ENCODE results near the gene KCNJ4. TPM values are rescaled to one million over a fixed set of nuclear protein-coding genes. Genes with fewer than 3 reads are reported as not detected.

KCNJ4 gene
- total and polyA plus RNA-seq, 10 of the 15 experiments (the other 5 are each of a cell fraction or from before 2014, with no cell fraction given) = not detected

DNA sequence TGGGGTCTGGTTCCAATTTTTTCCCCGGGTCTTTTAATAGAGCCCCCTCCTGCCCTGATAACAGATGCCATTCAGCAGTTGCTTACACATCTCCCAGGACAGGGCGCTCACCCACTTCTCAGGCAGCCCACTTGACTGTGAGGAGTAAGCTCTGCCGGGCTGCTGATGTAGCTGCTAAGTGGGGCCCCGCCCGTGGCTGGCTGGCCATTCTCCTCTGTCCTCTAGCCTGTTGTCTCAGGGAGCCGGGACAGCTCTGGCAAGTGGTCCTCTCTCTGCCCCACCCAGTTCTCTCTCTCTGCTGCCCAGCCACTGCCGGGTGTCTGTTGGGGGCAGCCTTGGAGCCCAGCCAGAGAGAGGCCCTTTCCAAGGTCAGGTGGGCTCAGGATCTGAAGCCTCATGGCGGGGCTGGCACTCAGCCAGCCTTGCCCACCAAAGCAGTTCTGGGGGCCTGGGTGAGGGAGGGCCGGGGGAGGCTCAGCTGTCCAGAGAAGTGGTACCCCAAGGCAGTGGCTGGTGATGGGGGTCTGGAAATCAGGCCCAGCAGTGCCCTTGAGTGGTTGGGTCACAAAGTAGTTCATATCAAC lies 8.9 kb downstream of the KCNJ4 start:
- H3K27ac ChIP-seq (ENCODE audit: control insufficient read depth, insufficient read depth) = no peak overlapping the region
- no peak overlapping the region for H3K4me3 ChIP-seq
- no peaks in the 10 kb centered on the region for H3K79me2 ChIP-seq (ENCODE audit: control insufficient read depth, insufficient read depth, low read length)
- WGBS (ENCODE audit: insufficient coverage, insufficient replicate concordance, low lambda C conversion rate, missing lambda C conversion rate) = 23% methylated on average over 8 of the region's 9 CpGs
- BruUV-seq (replicated peaks) = no TSS peak
- ChIA-PET POLR2A (interaction anchor here (0.6 kb wide), 1 partner anchor 438 kb away, joined by 3 read pairs; no protein-coding TSS in a partner anchor), SMC1A (ENCODE audit: uncharacterized antibody, unreplicated experiment) (no interaction called here), CTCF (interaction anchor here (1.2 kb wide), 1 partner anchor 11 kb away, joined by 3 read pairs; no protein-coding TSS in a partner anchor), RAD21 (ENCODE audit: unreplicated experiment) (interaction anchor here (0.8 kb wide), 1 partner anchor 34 kb away, joined by 3 read pairs; no protein-coding TSS in a partner anchor)
- no peaks in the 10 kb centered on the region for H4K20me1 ChIP-seq (ENCODE audit: control insufficient read depth, insufficient read depth)
- peaks cover 0 to 2% of the 10 kb centered on the region in 2 experiments; a peak in 3 of 4 replicates for H3K27me3 ChIP-seq (replicated peaks in 1 of 2; ENCODE audit: control insufficient read depth in 2 of 2, insufficient read depth in 2 of 2, low read length in 1 of 2)
- no peaks in the 10 kb centered on the region for H3K9me3 ChIP-seq (replicated peaks; ENCODE audit: control insufficient read depth, insufficient read depth, low read length)
- in situ Hi-C loops (cut with MboI) (no loop called here), intact Hi-C loops (cut with micrococcal nuclease; ENCODE audit: unreplicated experiment) (no loop called here)
- no peak overlapping the region for H3K4me2 ChIP-seq (ENCODE audit: control insufficient read depth, insufficient read depth)
- H3K9ac ChIP-seq (ENCODE audit: control insufficient read depth, insufficient read depth, low read length) = no peak overlapping the region
- ATAC-seq (no peak), FAIRE-seq (no peak), DNase-seq (ENCODE audit: low read depth, low spot score) (no peak)
- no peak for TF ChIP-seq SPI1 (IDR thresholded peaks at IDR 0.05; ENCODE audit: borderline replicate concordance, insufficient read depth, low read depth, low read length)
- no peak for TF ChIP-seq SMAD1 (IDR thresholded peaks at IDR 0.05; ENCODE audit: low read depth, partially characterized antibody)
- no peak for TF ChIP-seq ZNF207 (IDR thresholded peaks at IDR 0.05; ENCODE audit: borderline replicate concordance)
- TF ChIP-seq, protein P1, sequence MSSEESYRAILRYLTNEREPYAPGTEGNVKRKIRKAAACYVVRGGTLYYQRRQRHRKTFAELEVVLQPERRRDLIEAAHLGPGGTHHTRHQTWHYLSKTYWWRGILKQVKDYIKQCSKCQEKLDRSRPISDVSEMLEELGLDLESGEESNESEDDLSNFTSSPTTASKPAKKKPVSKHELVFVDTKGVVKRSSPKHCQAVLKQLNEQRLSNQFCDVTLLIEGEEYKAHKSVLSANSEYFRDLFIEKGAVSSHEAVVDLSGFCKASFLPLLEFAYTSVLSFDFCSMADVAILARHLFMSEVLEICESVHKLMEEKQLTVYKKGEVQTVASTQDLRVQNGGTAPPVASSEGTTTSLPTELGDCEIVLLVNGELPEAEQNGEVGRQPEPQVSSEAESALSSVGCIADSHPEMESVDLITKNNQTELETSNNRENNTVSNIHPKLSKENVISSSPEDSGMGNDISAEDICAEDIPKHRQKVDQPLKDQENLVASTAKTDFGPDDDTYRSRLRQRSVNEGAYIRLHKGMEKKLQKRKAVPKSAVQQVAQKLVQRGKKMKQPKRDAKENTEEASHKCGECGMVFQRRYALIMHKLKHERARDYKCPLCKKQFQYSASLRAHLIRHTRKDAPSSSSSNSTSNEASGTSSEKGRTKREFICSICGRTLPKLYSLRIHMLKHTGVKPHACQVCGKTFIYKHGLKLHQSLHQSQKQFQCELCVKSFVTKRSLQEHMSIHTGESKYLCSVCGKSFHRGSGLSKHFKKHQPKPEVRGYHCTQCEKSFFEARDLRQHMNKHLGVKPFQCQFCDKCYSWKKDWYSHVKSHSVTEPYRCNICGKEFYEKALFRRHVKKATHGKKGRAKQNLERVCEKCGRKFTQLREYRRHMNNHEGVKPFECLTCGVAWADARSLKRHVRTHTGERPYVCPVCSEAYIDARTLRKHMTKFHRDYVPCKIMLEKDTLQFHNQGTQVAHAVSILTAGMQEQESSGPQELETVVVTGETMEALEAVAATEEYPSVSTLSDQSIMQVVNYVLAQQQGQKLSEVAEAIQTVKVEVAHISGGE (CRISPR knock-in tag; IDR thresholded peaks at IDR 0.05) = no peak
- no peak for TF ChIP-seq ZBTB33 (IDR thresholded peaks at IDR 0.05)
- no peak for TF ChIP-seq HDAC6 (IDR thresholded peaks at IDR 0.05; ENCODE audit: unreplicated experiment)
- TF ChIP-seq USF1 (IDR thresholded peaks at IDR 0.05; ENCODE audit: borderline replicate concordance, extremely low read length, insufficient read depth, low read depth, low read length) = no peak
- H3K4me1 ChIP-seq (ENCODE audit: control insufficient read depth, insufficient read depth, low read length) = no peaks in the 10 kb centered on the region
- no peaks in the 10 kb centered on the region for H3K36me3 ChIP-seq (ENCODE audit: control insufficient read depth in 2 of 2, insufficient read depth in 2 of 2, low read length in 1 of 2)
- H2AFZ ChIP-seq (ENCODE audit: control insufficient read depth, low read depth, low read length) = no peak overlapping the region
